T-cell (primary cell): ENCODE data around the gene TRPM1. TPM values are rescaled to one million over a fixed set of nuclear protein-coding genes. Genes with fewer than 3 reads are reported as not detected.

Experiments used
- ATAC-seq, 4 experiments: fragments of 200-7000 bp in 3 of 4; fragments of 150-1000 bp in 1 of 4; cut with Tn5 transposase; replicated peaks in 1 of 4; 1 replicate in 3 of 4; 2 replicates in 1 of 4; pipeline ENCODE4 v1.10.0; 2021; ENCODE audit warnings: moderate library complexity in 3 of 4, mild to moderate bottlenecking in 2 of 4, moderate number of reproducible peaks in 1 of 4
- CTCF ChIA-PET, 2 donors: fragments of 300-600 bp; sonication (Branson Sonifier 250); formaldehyde crosslinking; loops; one replicate each; lab custom pipeline; 2022; ENCODE audit warnings: antibody characterized with exemption in 2 of 2; lab: Charles Lee
- POLR2A ChIA-PET, 2 donors: fragments of 300-600 bp; sonication (Branson Sonifier 250); formaldehyde crosslinking; loops; one replicate each; lab custom pipeline; 2022; ENCODE audit warnings: antibody characterized with exemption in 2 of 2; lab: Charles Lee
- DNase-seq, 35 experiments: peaks; one replicate each; pipeline versions ENCODE4 v3.0.0 to v3.0.0-alpha.2; 2013 to 2023
- H3K27ac ChIP-seq: one replicate; pipeline ENCODE4 v1.5.1; 2013; ENCODE audit warnings: low read length
- H3K27me3 ChIP-seq, 2 experiments: replicated peaks in 1 of 2; 1 replicate in 1 of 2; 2 replicates in 1 of 2; pipeline versions ENCODE4 v1.6.1 to v1.7.0; 2013; ENCODE audit warnings: low read length in 1 of 2, mixed read lengths in 1 of 2; ENCODE audit not compliant: control insufficient read depth in 2 of 2, insufficient read depth in 2 of 2; ENCODE audit errors: extremely low read depth in 1 of 2
- H3K36me3 ChIP-seq, 2 donors: 1 replicate in 1 of 2; 2 replicates in 1 of 2; pipeline versions ENCODE4 v1.6.1 to v1.7.0; 2013; ENCODE audit warnings: low read length in 1 of 2; ENCODE audit not compliant: control insufficient read depth in 2 of 2, insufficient read depth in 1 of 2; ENCODE audit errors: extremely low read depth in 1 of 2
- H3K4me1 ChIP-seq, 2 experiments: 1 replicate in 1 of 2; 2 replicates in 1 of 2; pipeline versions ENCODE4 v1.6.1 to v1.7.0; 2013; ENCODE audit warnings: low read length in 2 of 2, mixed read lengths in 1 of 2; ENCODE audit not compliant: insufficient read depth in 2 of 2, control insufficient read depth in 1 of 2; ENCODE audit errors: extremely low read depth in 1 of 2
- H3K4me3 ChIP-seq, 2 donors: 1 replicate in 1 of 2; 2 replicates in 1 of 2; pipeline versions ENCODE4 v1.5.1 to v1.7.0; 2013; ENCODE audit warnings: mild to moderate bottlenecking in 2 of 2, low read length in 1 of 2, moderate library complexity in 1 of 2; ENCODE audit not compliant: control insufficient read depth in 1 of 2; ENCODE audit errors: extremely low read depth in 1 of 2
- H3K9me3 ChIP-seq: 2 replicates; pipeline ENCODE4 v1.7.0; 2013
- H3K27ac Mint-ChIP-seq, 2 donors: one replicate each; pipeline ENCODE4 v1.8.0; 2020 to 2021; ENCODE audit warnings: mild to moderate bottlenecking in 2 of 2, mixed read lengths in 2 of 2
- H3K27me3 Mint-ChIP-seq, 2 donors: one replicate each; pipeline ENCODE4 v1.8.0; 2021 to 2022; ENCODE audit warnings: mixed read lengths in 2 of 2
- H3K36me3 Mint-ChIP-seq: one replicate; pipeline ENCODE4 v1.8.0; 2021; ENCODE audit warnings: mixed read lengths
- H3K4me1 Mint-ChIP-seq, 3 donors: one replicate each; pipeline ENCODE4 v1.8.0; 2020 to 2022; ENCODE audit warnings: mixed read lengths in 3 of 3, mild to moderate bottlenecking in 1 of 3
- H3K4me3 Mint-ChIP-seq, 3 donors: one replicate each; pipeline ENCODE4 v1.8.0; 2020 to 2022; ENCODE audit warnings: mild to moderate bottlenecking in 3 of 3, mixed read lengths in 3 of 3, moderate library complexity in 3 of 3
- H3K9me3 Mint-ChIP-seq, 3 donors: one replicate each; pipeline ENCODE4 v1.8.0; 2020 to 2022; ENCODE audit warnings: mixed read lengths in 3 of 3
- WGBS: methylation state at CpG from one replicate; pipeline ENCODE4 v1.1.5; 2013; ENCODE audit warnings: missing lambda C conversion rate; ENCODE audit not compliant: insufficient coverage; 5-methylcytosine and 5-hydroxymethylcytosine counted together
- total RNA-seq, 35 experiments: library from RNA in 6 of 35; stranded (reverse) in 6 of 35; fragments of 120-200 nt in 1 of 35; gene quantifications; one replicate each; pipeline versions ENCODE4 v1.2.1 to v1.2.4 and lab custom pipeline; 2013 to 2026

Gene TRPM1
- total RNA-seq, 5 donors from 2014 or later (not counting 1 experiment from before 2014, with no cell fraction given): not detected

DNA sequence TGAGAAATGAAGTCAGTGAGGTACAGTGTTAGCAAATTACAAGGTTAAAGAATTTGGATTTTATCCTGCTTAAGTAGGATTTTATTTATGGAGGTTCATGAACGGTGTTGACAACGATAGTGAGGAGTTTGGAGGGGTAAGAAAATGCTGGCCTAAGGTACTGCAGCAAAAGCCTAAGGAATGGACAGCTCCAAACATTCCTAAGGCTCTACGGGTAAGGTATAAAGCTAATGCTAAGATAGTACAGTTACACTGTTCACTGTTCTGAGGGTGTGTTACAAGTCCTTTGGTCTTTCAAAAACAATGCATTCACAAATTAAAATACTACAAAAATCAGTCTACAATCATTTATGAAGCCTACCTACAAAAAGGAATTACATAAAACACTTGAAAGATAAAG lies 117.4 kb downstream of the TRPM1 start:
- POLR2A ChIA-PET: no interaction called here
- H3K27me3 Mint-ChIP-seq: no peaks in the 10 kb centered on the region
- peaks cover 58% of the 10 kb centered on the region for H3K36me3 Mint-ChIP-seq
- Histone ChIP-seq H3K9me3 (no peaks in the 10 kb centered on the region), H3K4me3 (no peak overlapping the region), H3K36me3 (peaks cover 15 to 49% of the 10 kb centered on the region in 2 donors), H3K27ac (no peak overlapping the region), H3K4me1 (peaks cover 23 to 29% of the 10 kb centered on the region in 2 experiments), H3K27me3 (no peaks in the 10 kb centered on the region)
- ATAC-seq (no peak), DNase-seq (no peak)
- H3K27ac Mint-ChIP-seq: no peak overlapping the region
- peaks cover 74 to 80% (median 76%) of the 10 kb centered on the region in 3 donors for H3K4me1 Mint-ChIP-seq
- H3K9me3 Mint-ChIP-seq: no peaks in the 10 kb centered on the region
- CTCF ChIA-PET: no interaction called here
- WGBS: 100% methylated on average over 1 of the region's 3 CpGs
- H3K4me3 Mint-ChIP-seq: no peak overlapping the region

DNA sequence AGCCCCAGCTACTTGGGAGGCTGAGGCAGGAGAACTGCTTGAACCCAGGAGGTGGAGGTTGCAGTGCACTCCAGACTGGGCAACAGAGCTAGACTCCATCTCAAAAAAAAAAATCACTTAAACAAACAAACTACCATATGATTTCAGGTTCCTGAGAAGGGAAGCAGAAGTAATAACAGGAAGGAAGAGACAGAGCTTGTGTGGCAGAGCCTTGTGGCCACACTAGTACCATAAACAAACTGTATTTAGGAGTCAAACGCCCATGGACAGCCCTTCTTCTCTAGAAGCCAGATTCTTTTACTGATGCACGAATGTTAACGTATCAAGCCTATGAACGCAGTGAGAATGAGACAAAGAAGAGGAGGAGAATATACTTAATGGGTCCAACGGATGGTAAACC lies 122.1 kb downstream of the TRPM1 start:
- H3K27me3 Mint-ChIP-seq: no peaks in the 10 kb centered on the region
- WGBS: 100% methylated on average over 2 of the region's 5 CpGs
- DNase-seq (no peak), ATAC-seq (no peak)
- no peak overlapping the region for H3K27ac Mint-ChIP-seq
- peaks cover 7 to 11% of the 10 kb centered on the region in 2 experiments for H3K4me1 ChIP-seq
- no peak overlapping the region for H3K4me3 ChIP-seq
- CTCF ChIA-PET: interaction anchor here in 1 of 2 donors (0.6 kb wide), 1 partner anchor 10 kb away, joined by 5 read pairs; no protein-coding TSS in a partner anchor
- no peaks in the 10 kb centered on the region for H3K27me3 ChIP-seq
- H3K4me3 Mint-ChIP-seq: peak overlapping the region in 1 of 3 donors; percentile 43
- no peak overlapping the region for H3K27ac ChIP-seq
- peaks cover 9 to 39% of the 10 kb centered on the region in 2 donors for H3K36me3 ChIP-seq
- POLR2A ChIA-PET: interaction anchor here in 1 of 2 donors (0.5 kb wide), 1 partner anchor 186 kb away, joined by 8 read pairs; no protein-coding TSS in a partner anchor
- H3K36me3 Mint-ChIP-seq: peaks cover 46% of the 10 kb centered on the region
- no peaks in the 10 kb centered on the region for H3K9me3 Mint-ChIP-seq
- peaks cover 60 to 64% (median 62%) of the 10 kb centered on the region in 3 donors for H3K4me1 Mint-ChIP-seq
- no peaks in the 10 kb centered on the region for H3K9me3 ChIP-seq

GRCh38 chr15:30978328-30978727 lies 123.2 kb downstream of the TRPM1 start:
- H3K27ac Mint-ChIP-seq: no peak overlapping the region
- H3K4me3 Mint-ChIP-seq: no peak overlapping the region
- H3K36me3 ChIP-seq: peaks cover 9 to 49% of the 10 kb centered on the region in 2 donors
- H3K4me1 Mint-ChIP-seq: peaks cover 51 to 53% (median 52%) of the 10 kb centered on the region in 3 donors
- DNase-seq (no peak), ATAC-seq (no peak)
- no peak overlapping the region for H3K27ac ChIP-seq
- peaks cover 7% of the 10 kb centered on the region in 2 experiments for H3K4me1 ChIP-seq
- H3K9me3 Mint-ChIP-seq: no peaks in the 10 kb centered on the region
- POLR2A ChIA-PET: interaction anchor here in 1 of 2 donors (0.6 kb wide), 1 partner anchor 15 kb away, joined by 5 read pairs; no protein-coding TSS in a partner anchor
- H3K27me3 ChIP-seq: no peaks in the 10 kb centered on the region
- CTCF ChIA-PET: interaction anchor here in 1 of 2 donors (1.3 kb wide), 1 partner anchor 11 kb away, joined by 3 read pairs; no protein-coding TSS in a partner anchor
- no peak overlapping the region for H3K4me3 ChIP-seq
- H3K9me3 ChIP-seq: no peaks in the 10 kb centered on the region
- H3K27me3 Mint-ChIP-seq: no peaks in the 10 kb centered on the region
- peaks cover 49% of the 10 kb centered on the region for H3K36me3 Mint-ChIP-seq

- WGBS: no CpG with 5 or more reads among the region's 5 CpGs
- H3K36me3 ChIP-seq: peaks cover 0 to 34% of the 10 kb centered on the region in 2 donors
- no peaks in the 10 kb centered on the region for H3K9me3 ChIP-seq
- DNase-seq (no peak), ATAC-seq (no peak)
- H3K27me3 ChIP-seq: no peaks in the 10 kb centered on the region
- ChIA-PET CTCF (no interaction called here), POLR2A (no interaction called here)
- no peaks in the 10 kb centered on the region for H3K27me3 Mint-ChIP-seq
- peaks cover 0 to under 1% of the 10 kb centered on the region in 2 experiments for H3K4me1 ChIP-seq
- no peak overlapping the region for H3K27ac Mint-ChIP-seq
- H3K4me1 Mint-ChIP-seq: peaks cover 27 to 48% (median 38%) of the 10 kb centered on the region in 3 donors
- H3K27ac ChIP-seq: no peak overlapping the region
- H3K36me3 Mint-ChIP-seq: peaks cover 49% of the 10 kb centered on the region
- H3K4me3 Mint-ChIP-seq: no peak overlapping the region
- no peak overlapping the region for H3K4me3 ChIP-seq
- H3K9me3 Mint-ChIP-seq: no peaks in the 10 kb centered on the region
Measured at GRCh38 chr15:30974112-30974511, 127.4 kb downstream of the TRPM1 start.

- Mint-ChIP-seq H3K4me3 (no peak overlapping the region), H3K4me1 (peaks cover 20 to 44% (median 33%) of the 10 kb centered on the region in 3 donors), H3K9me3 (no peaks in the 10 kb centered on the region), H3K27ac (no peak overlapping the region), H3K27me3 (no peaks in the 10 kb centered on the region), H3K36me3 (peaks cover 48% of the 10 kb centered on the region)
- Histone ChIP-seq H3K4me3 (no peak overlapping the region), H3K36me3 (peaks cover 0 to 33% of the 10 kb centered on the region in 2 donors), H3K4me1 (peaks cover 0 to 5% of the 10 kb centered on the region in 2 experiments), H3K9me3 (no peaks in the 10 kb centered on the region), H3K27me3 (no peaks in the 10 kb centered on the region), H3K27ac (no peak overlapping the region)
- ChIA-PET CTCF (no interaction called here), POLR2A (interaction anchor here in 1 of 2 donors (0.8 kb wide), 1 partner anchor 15 kb away, joined by 4 read pairs; no protein-coding TSS in a partner anchor)
- ATAC-seq (no peak), DNase-seq (no peak)
- 100% methylated on average over 4 of the region's 4 CpGs for WGBS
Measured at GRCh38 chr15:30973379-30973778, 128.1 kb downstream of the TRPM1 start.

- POLR2A ChIA-PET: no interaction called here
- Histone ChIP-seq H3K9me3 (no peaks in the 10 kb centered on the region), H3K27me3 (no peaks in the 10 kb centered on the region), H3K36me3 (peaks cover 0 to 43% of the 10 kb centered on the region in 2 donors), H3K4me1 (peaks cover 0 to 5% of the 10 kb centered on the region in 2 experiments), H3K27ac (no peak overlapping the region), H3K4me3 (no peak overlapping the region)
- WGBS: 100% methylated on average over 1 of the region's 2 CpGs
- Mint-ChIP-seq H3K4me3 (no peak overlapping the region), H3K27me3 (no peaks in the 10 kb centered on the region), H3K36me3 (peaks cover 56% of the 10 kb centered on the region), H3K9me3 (no peaks in the 10 kb centered on the region), H3K27ac (peak overlapping the region in 1 of 2 donors; percentile 42), H3K4me1 (peaks cover 15 to 31% (median 25%) of the 10 kb centered on the region in 3 donors)
- CTCF ChIA-PET: no interaction called here
- no peak for ATAC-seq
- DNase-seq: no peak
Measured at GRCh38 chr15:30969724-30970123, 131.8 kb downstream of the TRPM1 start.
